Neural cell (in vitro differentiated cells): Measurements from ENCODE around the gene GMEB2. TPM values are rescaled to one million over a fixed set of nuclear protein-coding genes. Genes with fewer than 3 reads are reported as not detected.

ENCODE experiments used
- H2AFZ ChIP-seq: fragments of 200-600, 300-800 bp; sonication (generic), shearing (Covaris generic); 2 replicates; pipeline ENCODE4 v1.6.0; 2014; ENCODE audit warnings: low read depth, mild to moderate bottlenecking, antibody characterized with exemption, low read length, moderate library complexity
- H3F3A ChIP-seq: fragments of 200-600 bp; shearing (Covaris generic); 2 replicates; pipeline ENCODE4 v1.6.1; 2016; ENCODE audit warnings: mild to moderate bottlenecking, moderate library complexity, mixed read lengths, antibody characterized with exemption, low read length; ENCODE audit not compliant: insufficient read depth, poor library complexity, severe bottlenecking
- H3K27ac ChIP-seq: fragments of 200-600, 300-800 bp; sonication (generic), shearing (Covaris generic); 2 replicates; pipeline ENCODE4 v1.5.1; 2014; ENCODE audit warnings: mild to moderate bottlenecking, low read length, moderate library complexity
- H3K27me3 ChIP-seq: fragments of 300-800, 200-600 bp; sonication (generic), shearing (Covaris generic); 2 replicates; pipeline ENCODE4 v1.6.0; 2014; ENCODE audit warnings: mild to moderate bottlenecking, low read depth, low read length, moderate library complexity; ENCODE audit not compliant: insufficient read depth
- H3K36me3 ChIP-seq: fragments of 300-800, 200-600 bp; sonication (generic), shearing (Covaris generic); 2 replicates; pipeline ENCODE4 v1.5.1; 2014; ENCODE audit warnings: mild to moderate bottlenecking, antibody characterized with exemption, low read length, moderate library complexity; ENCODE audit not compliant: insufficient read depth
- H3K4me2 ChIP-seq: fragments of 300-800, 200-600 bp; sonication (generic), shearing (Covaris generic); 2 replicates; pipeline ENCODE4 v1.6.0; 2014; ENCODE audit warnings: mild to moderate bottlenecking, low read length
- H3K4me3 ChIP-seq: fragments of 300-800, 200-600 bp; sonication (generic), shearing (Covaris generic); 2 replicates; pipeline ENCODE4 v1.5.1; 2014; ENCODE audit warnings: mild to moderate bottlenecking, low read length, moderate library complexity
- H3K79me2 ChIP-seq: fragments of 200-600 bp; shearing (Covaris generic); replicated peaks from 2 replicates; pipeline ENCODE4 v1.6.0; 2014; ENCODE audit warnings: mild to moderate bottlenecking, low read length, moderate library complexity; ENCODE audit not compliant: insufficient read depth
- H3K9ac ChIP-seq: fragments of 300-800, 200-600 bp; sonication (generic), shearing (Covaris generic); 2 replicates; pipeline ENCODE4 v1.6.1; 2016; ENCODE audit warnings: mild to moderate bottlenecking, low read length, mixed read lengths
- H3K9me2 ChIP-seq: fragments of 200-600 bp; shearing (Covaris generic); 2 replicates; pipeline ENCODE4 v1.6.1; 2016; ENCODE audit warnings: mild to moderate bottlenecking, low read length, mixed read lengths; ENCODE audit not compliant: insufficient read depth
- H3K9me3 ChIP-seq: fragments of 200-600, 300-800 bp; sonication (generic), shearing (Covaris generic); 2 replicates; pipeline ENCODE4 v1.6.1; 2016; ENCODE audit warnings: mild to moderate bottlenecking, mixed run types, low read length, moderate library complexity, mixed read lengths
- H4K20me1 ChIP-seq: fragments of 200-600 bp; shearing (Covaris generic); 2 replicates; pipeline ENCODE4 v1.6.1; 2016; ENCODE audit warnings: mild to moderate bottlenecking, mixed run types; ENCODE audit not compliant: insufficient read depth
- EP300 ChIP-seq: fragments of 450-650 bp; conservative IDR thresholded peaks from 2 replicates; pipeline ENCODE4 v1.6.1; 2014; ENCODE audit warnings: antibody characterized with exemption, mild to moderate bottlenecking, moderate library complexity; ENCODE audit not compliant: poor library complexity, severe bottlenecking
- EZH2 ChIP-seq: fragments of 200-600, 300-800 bp; shearing (Covaris generic), sonication (generic); IDR thresholded peaks from 2 replicates; pipeline ENCODE4 v1.6.1; 2014; ENCODE audit warnings: antibody characterized with exemption, low read length, borderline replicate concordance, mild to moderate bottlenecking; ENCODE audit not compliant: insufficient read depth, poor library complexity, severe bottlenecking
- MXI1 ChIP-seq: fragments of 450-650 bp; conservative IDR thresholded peaks from 2 replicates; pipeline ENCODE4 v1.6.1; 2014; ENCODE audit warnings: antibody characterized with exemption, mild to moderate bottlenecking; ENCODE audit not compliant: poor library complexity, severe bottlenecking
- POLR2AphosphoS5 ChIP-seq: IDR thresholded peaks from 2 replicates; pipeline ENCODE4 v1.6.1; 2012
- RAD21 ChIP-seq: fragments of 450-650 bp; conservative IDR thresholded peaks from 2 replicates; pipeline ENCODE4 v1.6.1; 2014; ENCODE audit warnings: antibody characterized with exemption, mild to moderate bottlenecking, moderate library complexity
- SMC3 ChIP-seq: fragments of 450-650 bp; conservative IDR thresholded peaks from 2 replicates; pipeline ENCODE4 v1.6.1; 2014; ENCODE audit warnings: antibody characterized with exemption, mild to moderate bottlenecking, moderate library complexity; ENCODE audit not compliant: poor library complexity
- TAF1 ChIP-seq: IDR thresholded peaks from 2 replicates; pipeline ENCODE4 v1.6.1; 2012; ENCODE audit warnings: low read depth
- polyA plus RNA-seq: library from polyadenylated mRNA; depleted of rRNA; stranded (reverse); fragments of >200 nt; gene quantifications from 2 replicates; pipeline ENCODE4 v1.2.3, GENCODE V29; 2014
- TF ChIP-seq, protein P1 (sequence below): IDR thresholded peaks from 2 replicates; pipeline ENCODE4 v1.6.1; 2012; ENCODE audit warnings: borderline replicate concordance
- TF ChIP-seq, protein P2 (sequence below): fragments of 450-650 bp; IDR thresholded peaks from 2 replicates; pipeline ENCODE4 v1.5.1; 2014; ENCODE audit warnings: antibody characterized with exemption, mild to moderate bottlenecking, moderate library complexity; ENCODE audit not compliant: poor library complexity, severe bottlenecking

Gene GMEB2
- polyA plus RNA-seq, 1 donor from 2014 or later, result 13.7 TPM

DNA sequence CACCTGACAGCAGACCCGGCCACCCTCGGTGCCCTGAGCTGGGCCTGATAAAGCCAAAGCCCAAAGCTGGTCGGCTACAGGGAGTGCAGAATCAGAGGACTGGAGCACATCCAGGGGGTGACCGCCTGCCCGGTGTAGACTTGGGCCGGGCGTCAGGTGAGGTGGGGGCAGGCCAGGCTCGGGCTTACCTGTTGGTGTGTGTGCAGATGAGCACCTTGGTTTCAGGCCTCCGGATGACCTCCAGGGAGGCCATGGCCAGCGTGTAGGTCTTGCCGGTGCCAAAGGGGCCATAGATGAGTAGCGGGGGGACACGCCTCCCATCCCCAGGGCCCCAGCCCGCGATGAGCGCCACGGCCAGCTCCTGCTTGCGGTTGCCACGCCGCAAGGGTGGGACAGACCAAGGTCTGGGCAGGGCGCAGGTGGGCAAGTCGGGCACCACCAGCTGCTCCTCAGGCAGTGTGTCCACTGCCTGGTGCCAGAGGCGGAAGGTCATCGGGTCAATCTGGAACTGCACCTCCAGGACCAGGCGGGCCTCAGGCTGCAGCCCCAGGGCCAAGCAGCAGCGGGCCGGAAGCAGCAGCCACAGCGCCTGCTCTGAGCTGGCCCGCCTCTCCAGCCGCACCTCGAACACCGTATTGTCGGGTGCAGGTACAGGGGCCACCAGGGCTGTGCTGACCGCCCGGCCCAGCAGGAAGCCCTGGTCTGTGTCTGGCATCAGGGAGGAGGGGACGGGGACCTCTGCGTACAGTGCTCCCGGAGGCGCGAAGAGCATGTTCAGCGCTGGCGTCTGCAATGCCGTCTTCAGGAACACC lies 58.5 kb downstream of the GMEB2 start:
- Histone ChIP-seq H4K20me1 (no peaks in the 10 kb centered on the region), H3K27me3 (no peaks in the 10 kb centered on the region), H2AFZ (no peak overlapping the region), H3K79me2 (no peaks in the 10 kb centered on the region), H3K9ac (no peak overlapping the region), H3K27ac (no peak overlapping the region), H3F3A (no peaks in the 10 kb centered on the region), H3K4me2 (no peak overlapping the region), H3K9me3 (no peaks in the 10 kb centered on the region), H3K36me3 (no peaks in the 10 kb centered on the region), H3K4me3 (no peak overlapping the region), H3K9me2 (no peaks in the 10 kb centered on the region)
- TF ChIP-seq, protein P1, sequence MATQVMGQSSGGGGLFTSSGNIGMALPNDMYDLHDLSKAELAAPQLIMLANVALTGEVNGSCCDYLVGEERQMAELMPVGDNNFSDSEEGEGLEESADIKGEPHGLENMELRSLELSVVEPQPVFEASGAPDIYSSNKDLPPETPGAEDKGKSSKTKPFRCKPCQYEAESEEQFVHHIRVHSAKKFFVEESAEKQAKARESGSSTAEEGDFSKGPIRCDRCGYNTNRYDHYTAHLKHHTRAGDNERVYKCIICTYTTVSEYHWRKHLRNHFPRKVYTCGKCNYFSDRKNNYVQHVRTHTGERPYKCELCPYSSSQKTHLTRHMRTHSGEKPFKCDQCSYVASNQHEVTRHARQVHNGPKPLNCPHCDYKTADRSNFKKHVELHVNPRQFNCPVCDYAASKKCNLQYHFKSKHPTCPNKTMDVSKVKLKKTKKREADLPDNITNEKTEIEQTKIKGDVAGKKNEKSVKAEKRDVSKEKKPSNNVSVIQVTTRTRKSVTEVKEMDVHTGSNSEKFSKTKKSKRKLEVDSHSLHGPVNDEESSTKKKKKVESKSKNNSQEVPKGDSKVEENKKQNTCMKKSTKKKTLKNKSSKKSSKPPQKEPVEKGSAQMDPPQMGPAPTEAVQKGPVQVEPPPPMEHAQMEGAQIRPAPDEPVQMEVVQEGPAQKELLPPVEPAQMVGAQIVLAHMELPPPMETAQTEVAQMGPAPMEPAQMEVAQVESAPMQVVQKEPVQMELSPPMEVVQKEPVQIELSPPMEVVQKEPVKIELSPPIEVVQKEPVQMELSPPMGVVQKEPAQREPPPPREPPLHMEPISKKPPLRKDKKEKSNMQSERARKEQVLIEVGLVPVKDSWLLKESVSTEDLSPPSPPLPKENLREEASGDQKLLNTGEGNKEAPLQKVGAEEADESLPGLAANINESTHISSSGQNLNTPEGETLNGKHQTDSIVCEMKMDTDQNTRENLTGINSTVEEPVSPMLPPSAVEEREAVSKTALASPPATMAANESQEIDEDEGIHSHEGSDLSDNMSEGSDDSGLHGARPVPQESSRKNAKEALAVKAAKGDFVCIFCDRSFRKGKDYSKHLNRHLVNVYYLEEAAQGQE, result no peak
- TF ChIP-seq SMC3 (no peak), POLR2AphosphoS5 (no peak)
- TF ChIP-seq, protein P2, sequence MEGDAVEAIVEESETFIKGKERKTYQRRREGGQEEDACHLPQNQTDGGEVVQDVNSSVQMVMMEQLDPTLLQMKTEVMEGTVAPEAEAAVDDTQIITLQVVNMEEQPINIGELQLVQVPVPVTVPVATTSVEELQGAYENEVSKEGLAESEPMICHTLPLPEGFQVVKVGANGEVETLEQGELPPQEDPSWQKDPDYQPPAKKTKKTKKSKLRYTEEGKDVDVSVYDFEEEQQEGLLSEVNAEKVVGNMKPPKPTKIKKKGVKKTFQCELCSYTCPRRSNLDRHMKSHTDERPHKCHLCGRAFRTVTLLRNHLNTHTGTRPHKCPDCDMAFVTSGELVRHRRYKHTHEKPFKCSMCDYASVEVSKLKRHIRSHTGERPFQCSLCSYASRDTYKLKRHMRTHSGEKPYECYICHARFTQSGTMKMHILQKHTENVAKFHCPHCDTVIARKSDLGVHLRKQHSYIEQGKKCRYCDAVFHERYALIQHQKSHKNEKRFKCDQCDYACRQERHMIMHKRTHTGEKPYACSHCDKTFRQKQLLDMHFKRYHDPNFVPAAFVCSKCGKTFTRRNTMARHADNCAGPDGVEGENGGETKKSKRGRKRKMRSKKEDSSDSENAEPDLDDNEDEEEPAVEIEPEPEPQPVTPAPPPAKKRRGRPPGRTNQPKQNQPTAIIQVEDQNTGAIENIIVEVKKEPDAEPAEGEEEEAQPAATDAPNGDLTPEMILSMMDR, result no peak

DNA sequence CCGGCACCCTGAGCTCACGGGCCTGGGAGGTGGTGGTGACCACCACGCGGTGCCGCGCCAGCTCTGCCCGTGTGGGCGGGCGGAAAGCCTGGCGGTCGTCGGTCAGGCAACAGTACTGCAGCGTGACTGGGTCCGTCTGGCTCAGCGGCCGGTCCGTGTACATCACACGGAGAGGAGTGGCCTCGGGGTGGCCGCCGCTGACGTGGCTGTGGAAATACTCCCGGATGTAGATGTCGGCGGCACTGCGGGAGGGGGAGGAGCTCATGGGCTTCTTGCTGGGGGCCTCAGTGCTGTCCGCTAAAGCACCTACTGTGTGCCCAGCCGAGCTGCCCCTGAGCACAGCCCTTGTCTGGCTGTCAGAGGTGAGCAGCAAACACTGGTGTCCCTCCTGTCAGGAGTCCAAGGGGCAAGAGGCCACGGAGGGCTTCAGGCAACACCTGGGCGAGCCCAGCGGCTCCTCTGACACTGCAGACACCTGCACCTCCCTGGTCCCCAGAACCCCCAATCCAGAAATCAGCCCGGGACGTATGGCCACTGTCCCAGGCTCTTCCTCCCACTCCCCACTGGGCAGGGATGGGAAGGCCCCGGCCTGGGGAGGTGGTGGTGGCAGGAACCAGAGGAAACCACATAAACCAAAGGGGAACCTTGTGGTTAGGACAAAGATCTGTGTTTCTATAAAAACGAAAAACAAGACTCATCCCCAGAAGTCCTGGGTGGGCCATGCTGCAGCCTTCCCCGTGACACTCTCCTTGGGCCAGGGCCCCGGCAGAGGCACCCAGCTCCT lies 59.3 kb downstream of the GMEB2 start:
- H3F3A ChIP-seq, result no peaks in the 10 kb centered on the region
- no peaks in the 10 kb centered on the region for H3K36me3 ChIP-seq
- no peak overlapping the region for H2AFZ ChIP-seq
- no peak overlapping the region for H3K4me2 ChIP-seq
- H3K27ac ChIP-seq, result no peak overlapping the region
- no peak overlapping the region for H3K9ac ChIP-seq
- H4K20me1 ChIP-seq, result no peaks in the 10 kb centered on the region
- no peaks in the 10 kb centered on the region for H3K9me2 ChIP-seq
- no peaks in the 10 kb centered on the region for H3K9me3 ChIP-seq
- H3K27me3 ChIP-seq, result no peaks in the 10 kb centered on the region
- H3K4me3 ChIP-seq, result no peak overlapping the region
- no peak for TF ChIP-seq TAF1
- TF ChIP-seq SMC3, result no peak
- TF ChIP-seq, protein P2, result no peak
- TF ChIP-seq, protein P1, result no peak
- no peak for TF ChIP-seq RAD21
- TF ChIP-seq EP300, result no peak
- no peak for TF ChIP-seq EZH2
- no peak for TF ChIP-seq POLR2AphosphoS5
- TF ChIP-seq MXI1, result no peak
- H3K79me2 ChIP-seq, result no peaks in the 10 kb centered on the region
